Activated naive CD4-positive, alpha-beta T cell treated with anti-CD3 and anti-CD28 coated beads, Interleukin-2, amount 50 U/mL, for 24 hours (primary cell): ENCODE measurements around the gene CCDC51.

Experiments used
- H3K27ac Mint-ChIP-seq: one replicate; pipeline ENCODE4 v1.8.0; 2021; ENCODE audit warnings: mild to moderate bottlenecking, mixed read lengths
- H3K27me3 Mint-ChIP-seq: one replicate; pipeline ENCODE4 v1.8.0; 2021; ENCODE audit warnings: mixed read lengths
- H3K36me3 Mint-ChIP-seq: one replicate; pipeline ENCODE4 v1.8.0; 2021; ENCODE audit warnings: mixed read lengths
- H3K4me1 Mint-ChIP-seq: one replicate; pipeline ENCODE4 v1.8.0; 2021; ENCODE audit warnings: mixed read lengths
- H3K4me3 Mint-ChIP-seq: one replicate; pipeline ENCODE4 v1.8.0; 2021; ENCODE audit warnings: mild to moderate bottlenecking, mixed read lengths
- H3K9me3 Mint-ChIP-seq: one replicate; pipeline ENCODE4 v1.8.0; 2021; ENCODE audit warnings: mixed read lengths

The CCDC51 gene

GRCh38 chr3:48422272-48422671 is 17.6 kb downstream of the CCDC51 start:
- no peak overlapping the region for H3K4me3 Mint-ChIP-seq
- no peak overlapping the region for H3K27ac Mint-ChIP-seq
- no peaks in the 10 kb centered on the region for H3K27me3 Mint-ChIP-seq
- H3K4me1 Mint-ChIP-seq, result no peaks in the 10 kb centered on the region
- H3K36me3 Mint-ChIP-seq, result no peaks in the 10 kb centered on the region
- no peaks in the 10 kb centered on the region for H3K9me3 Mint-ChIP-seq

DNA sequence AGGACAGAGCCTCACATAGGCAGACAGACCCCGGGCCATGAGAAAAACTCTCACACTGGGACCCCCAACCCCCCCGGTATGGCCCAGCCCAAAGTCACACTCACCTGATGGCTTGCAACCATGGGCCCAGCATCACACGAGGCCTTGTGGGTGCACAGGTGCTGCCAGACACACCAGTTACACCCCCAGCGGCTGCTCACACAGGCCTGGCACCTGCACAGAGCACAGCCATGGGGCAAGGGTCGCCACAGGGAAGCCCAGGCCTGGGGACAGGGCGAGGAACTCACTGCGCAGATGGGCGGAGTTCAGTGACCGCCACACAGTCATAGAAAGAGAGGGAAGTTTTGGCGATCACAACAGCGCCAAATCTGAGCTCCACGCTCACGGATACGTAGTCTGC is 19.4 kb downstream of the CCDC51 start:
- Mint-ChIP-seq H3K36me3 (no peaks in the 10 kb centered on the region), H3K9me3 (no peaks in the 10 kb centered on the region), H3K27ac (no peak overlapping the region), H3K4me1 (no peaks in the 10 kb centered on the region), H3K4me3 (no peak overlapping the region), H3K27me3 (no peaks in the 10 kb centered on the region)

GRCh38 chr3:48419597-48419996 is 20.3 kb downstream of the CCDC51 start:
- no peaks in the 10 kb centered on the region for H3K4me1 Mint-ChIP-seq
- no peaks in the 10 kb centered on the region for H3K27me3 Mint-ChIP-seq
- no peak overlapping the region for H3K4me3 Mint-ChIP-seq
- H3K36me3 Mint-ChIP-seq, result no peaks in the 10 kb centered on the region
- no peak overlapping the region for H3K27ac Mint-ChIP-seq
- no peaks in the 10 kb centered on the region for H3K9me3 Mint-ChIP-seq

GRCh38 chr3:48419149-48419548 is 20.8 kb downstream of the CCDC51 start:
- H3K9me3 Mint-ChIP-seq, result no peaks in the 10 kb centered on the region
- no peak overlapping the region for H3K4me3 Mint-ChIP-seq
- H3K4me1 Mint-ChIP-seq, result no peaks in the 10 kb centered on the region
- no peak overlapping the region for H3K27ac Mint-ChIP-seq
- no peaks in the 10 kb centered on the region for H3K27me3 Mint-ChIP-seq
- no peaks in the 10 kb centered on the region for H3K36me3 Mint-ChIP-seq

GRCh38 chr3:48418651-48419050 is 21.3 kb downstream of the CCDC51 start:
- Mint-ChIP-seq H3K27ac (no peak overlapping the region), H3K27me3 (no peaks in the 10 kb centered on the region), H3K36me3 (no peaks in the 10 kb centered on the region), H3K4me3 (no peak overlapping the region), H3K9me3 (no peaks in the 10 kb centered on the region), H3K4me1 (no peaks in the 10 kb centered on the region)

GRCh38 chr3:48418140-48418539 is 21.8 kb downstream of the CCDC51 start:
- H3K4me3 Mint-ChIP-seq, result no peak overlapping the region
- H3K27ac Mint-ChIP-seq, result no peak overlapping the region
- no peaks in the 10 kb centered on the region for H3K9me3 Mint-ChIP-seq
- H3K27me3 Mint-ChIP-seq, result no peaks in the 10 kb centered on the region
- no peaks in the 10 kb centered on the region for H3K36me3 Mint-ChIP-seq
- no peaks in the 10 kb centered on the region for H3K4me1 Mint-ChIP-seq

- Mint-ChIP-seq H3K4me3 (no peak overlapping the region), H3K9me3 (no peaks in the 10 kb centered on the region), H3K27me3 (no peaks in the 10 kb centered on the region), H3K4me1 (no peaks in the 10 kb centered on the region), H3K36me3 (no peaks in the 10 kb centered on the region), H3K27ac (no peak overlapping the region)
Observed at GRCh38 chr3:48417529-48418108, 22.3 kb downstream of the CCDC51 start.

DNA sequence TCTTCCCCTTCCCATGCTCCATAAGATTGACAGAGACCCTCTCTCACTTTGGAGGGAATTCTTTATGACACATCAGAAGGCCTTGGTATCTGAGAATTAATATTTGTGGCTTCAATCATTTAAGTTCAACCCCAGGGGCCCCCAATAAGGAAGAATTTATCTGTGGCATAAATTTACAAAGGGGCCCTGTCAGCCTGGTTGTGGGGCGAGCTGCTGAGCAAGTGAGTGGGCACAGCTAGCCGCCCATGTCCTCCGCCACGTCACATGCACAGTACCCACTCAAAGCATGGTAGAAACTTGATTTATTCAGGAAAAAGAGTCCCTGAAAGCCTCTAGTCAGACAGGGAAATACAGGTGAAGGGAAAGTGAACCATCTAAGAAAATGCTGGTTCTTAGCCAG is 23.4 kb downstream of the CCDC51 start:
- H3K36me3 Mint-ChIP-seq, result no peaks in the 10 kb centered on the region
- no peaks in the 10 kb centered on the region for H3K27me3 Mint-ChIP-seq
- no peaks in the 10 kb centered on the region for H3K4me1 Mint-ChIP-seq
- H3K4me3 Mint-ChIP-seq, result no peak overlapping the region
- no peaks in the 10 kb centered on the region for H3K9me3 Mint-ChIP-seq
- no peak overlapping the region for H3K27ac Mint-ChIP-seq

- H3K27ac Mint-ChIP-seq, result no peak overlapping the region
- H3K36me3 Mint-ChIP-seq, result no peaks in the 10 kb centered on the region
- no peaks in the 10 kb centered on the region for H3K4me1 Mint-ChIP-seq
- H3K9me3 Mint-ChIP-seq, result no peaks in the 10 kb centered on the region
- no peaks in the 10 kb centered on the region for H3K27me3 Mint-ChIP-seq
- no peak overlapping the region for H3K4me3 Mint-ChIP-seq
Observed at GRCh38 chr3:48416091-48416505, 23.8 kb downstream of the CCDC51 start.

DNA sequence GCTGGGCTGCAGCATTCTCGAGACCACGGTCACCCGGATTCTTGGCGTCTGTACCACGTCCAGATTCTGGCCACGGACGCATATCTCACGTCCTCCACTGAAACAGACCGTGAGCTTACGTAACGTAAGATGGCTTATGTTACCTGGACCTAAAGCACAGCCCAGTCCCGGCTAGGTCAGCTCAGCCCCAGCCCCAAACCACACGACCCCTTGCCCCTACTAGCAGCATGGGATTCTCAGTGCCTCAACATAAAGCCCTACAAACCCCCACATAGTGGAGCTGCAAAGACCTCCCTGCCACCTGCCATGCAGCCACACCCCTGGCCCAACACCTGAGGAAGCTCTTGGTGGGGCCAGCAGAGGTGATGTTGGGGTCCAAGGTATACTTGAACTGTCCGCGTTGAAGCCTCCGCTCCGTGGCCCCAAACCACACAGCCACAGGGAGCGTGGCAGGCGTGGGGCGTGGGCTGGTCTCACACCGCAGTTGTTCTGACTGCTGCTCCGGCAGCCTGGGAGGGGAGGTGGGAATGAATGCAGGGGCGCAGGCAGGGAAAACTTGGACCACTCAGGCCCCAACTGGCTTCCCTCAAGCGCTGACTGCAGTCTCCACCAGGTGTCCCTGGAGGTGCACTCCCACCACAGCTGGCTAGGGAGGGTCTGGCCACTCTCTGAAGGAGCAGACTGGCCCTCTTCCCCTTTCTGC is 24.5 kb downstream of the CCDC51 start:
- H3K9me3 Mint-ChIP-seq, result no peaks in the 10 kb centered on the region
- no peaks in the 10 kb centered on the region for H3K36me3 Mint-ChIP-seq
- no peaks in the 10 kb centered on the region for H3K27me3 Mint-ChIP-seq
- H3K4me3 Mint-ChIP-seq, result no peak overlapping the region
- H3K27ac Mint-ChIP-seq, result no peak overlapping the region
- H3K4me1 Mint-ChIP-seq, result no peaks in the 10 kb centered on the region

DNA sequence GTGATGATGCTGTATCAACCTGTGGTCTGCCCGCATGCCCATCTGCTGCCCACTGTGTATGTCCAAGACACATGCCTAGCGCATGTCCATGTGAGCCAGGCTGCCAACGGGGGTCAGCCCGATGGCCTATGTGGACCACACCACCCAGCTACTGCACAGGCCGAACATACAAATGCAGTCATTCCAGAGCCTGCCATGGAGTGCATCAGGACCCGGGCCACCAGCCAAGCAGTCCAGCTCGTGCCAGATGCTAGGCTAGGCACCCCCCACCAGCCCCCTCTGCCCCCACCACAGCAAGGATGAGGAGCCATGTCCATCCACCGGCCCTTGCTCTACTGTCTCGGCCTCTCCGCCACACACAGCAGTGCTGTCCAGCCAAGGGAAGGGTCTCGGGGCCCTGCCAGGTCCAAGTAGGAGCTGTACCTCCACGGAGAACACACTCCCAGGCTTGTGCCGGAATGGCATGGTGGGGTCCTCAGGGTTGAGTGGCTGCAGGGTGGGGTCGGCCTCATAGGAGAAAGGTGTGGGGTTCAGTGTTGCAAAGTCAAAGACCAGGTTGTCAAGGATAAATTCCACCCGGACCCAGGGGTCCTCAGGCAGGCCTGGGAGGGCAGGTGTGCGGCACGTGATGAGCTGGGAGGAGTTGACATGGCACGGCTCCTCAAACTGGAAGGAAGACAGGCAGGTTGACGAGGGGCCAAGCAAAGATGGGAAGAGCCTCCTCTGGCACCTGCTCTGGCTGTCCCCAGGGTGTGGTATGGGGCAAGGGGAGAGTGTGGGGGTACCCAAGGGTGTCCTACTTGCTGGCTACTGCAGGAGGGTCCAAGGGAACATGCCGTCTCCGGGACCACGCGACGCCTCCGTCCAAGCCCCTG is 25.3 kb downstream of the CCDC51 start:
- Mint-ChIP-seq H3K27ac (no peak overlapping the region), H3K36me3 (no peaks in the 10 kb centered on the region)

DNA sequence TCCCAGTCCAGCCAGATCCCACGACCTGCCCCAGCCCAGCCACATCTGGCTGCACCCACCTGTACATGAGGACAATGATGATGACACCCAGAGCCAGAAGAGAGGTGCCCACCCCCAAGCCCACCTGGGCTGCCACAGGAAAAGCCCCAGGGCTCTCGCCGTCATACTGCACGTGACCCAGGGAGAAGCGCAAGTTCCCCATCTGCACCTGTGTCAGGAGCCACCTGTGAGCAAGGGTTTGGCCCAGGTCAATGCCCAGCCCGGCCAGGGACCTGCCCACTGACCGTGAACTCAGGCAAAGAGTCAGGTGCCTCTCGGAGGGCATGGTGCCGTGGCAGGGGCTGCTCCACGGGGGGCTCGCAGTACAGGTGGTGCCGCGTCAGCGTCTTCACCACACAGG is 26.3 kb downstream of the CCDC51 start:
- no peaks in the 10 kb centered on the region for H3K36me3 Mint-ChIP-seq
- no peaks in the 10 kb centered on the region for H3K9me3 Mint-ChIP-seq
- no peaks in the 10 kb centered on the region for H3K4me1 Mint-ChIP-seq
- H3K27me3 Mint-ChIP-seq, result no peaks in the 10 kb centered on the region
- H3K27ac Mint-ChIP-seq, result no peak overlapping the region
- H3K4me3 Mint-ChIP-seq, result no peak overlapping the region

More for the DNA sequence above, 25.3 kb downstream of the CCDC51 start:
- Mint-ChIP-seq H3K9me3 (no peaks in the 10 kb centered on the region), H3K4me1 (no peaks in the 10 kb centered on the region), H3K27me3 (no peaks in the 10 kb centered on the region), H3K4me3 (no peak overlapping the region)

- Mint-ChIP-seq H3K9me3 (no peaks in the 10 kb centered on the region), H3K4me3 (no peak overlapping the region), H3K27me3 (no peaks in the 10 kb centered on the region), H3K27ac (no peak overlapping the region), H3K4me1 (no peaks in the 10 kb centered on the region), H3K36me3 (no peaks in the 10 kb centered on the region)
Observed at GRCh38 chr3:48413086-48413485, 26.8 kb downstream of the CCDC51 start.

- no peaks in the 10 kb centered on the region for H3K4me1 Mint-ChIP-seq
- H3K27ac Mint-ChIP-seq, result no peak overlapping the region
- H3K9me3 Mint-ChIP-seq, result no peaks in the 10 kb centered on the region
- no peaks in the 10 kb centered on the region for H3K36me3 Mint-ChIP-seq
- no peak overlapping the region for H3K4me3 Mint-ChIP-seq
- H3K27me3 Mint-ChIP-seq, result no peaks in the 10 kb centered on the region
Observed at GRCh38 chr3:48412375-48413001, 27.4 kb downstream of the CCDC51 start.

DNA sequence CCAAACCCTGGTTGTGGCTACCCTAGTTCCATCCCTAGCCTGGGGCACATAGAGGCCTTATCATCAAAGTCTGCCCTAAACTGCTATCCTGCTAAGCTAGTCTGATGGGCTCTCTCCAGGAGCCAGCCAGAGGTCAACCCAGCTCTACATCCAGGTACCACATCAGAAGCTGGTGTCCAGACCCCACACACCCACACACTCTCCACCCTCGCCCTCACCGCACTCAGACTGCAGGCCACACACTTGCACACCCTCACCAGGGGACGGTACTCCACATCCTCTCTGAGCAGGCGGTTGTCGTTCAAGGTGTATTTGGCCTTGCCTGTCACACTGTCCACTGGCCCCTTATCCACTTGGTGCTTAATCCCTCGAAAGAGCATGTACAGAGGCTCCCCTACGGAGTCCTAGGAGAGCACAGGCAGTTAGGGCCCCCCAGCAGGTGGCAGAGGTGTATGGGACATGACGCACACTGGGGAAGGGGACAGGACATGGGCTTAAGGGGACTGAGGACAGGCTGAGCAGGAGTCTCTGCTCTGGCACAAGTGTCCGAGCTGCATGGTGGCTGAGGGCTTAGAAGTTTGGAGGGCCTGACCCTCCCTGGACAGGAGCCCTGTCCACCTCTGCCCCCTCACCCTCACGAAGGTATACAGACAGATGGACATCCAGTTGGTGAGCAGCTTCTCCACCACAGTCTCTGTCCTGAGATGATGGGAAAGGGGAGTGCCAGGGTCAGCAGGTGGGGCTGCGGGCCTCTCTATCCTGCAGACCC is 28.1 kb downstream of the CCDC51 start:
- Mint-ChIP-seq H3K36me3 (no peaks in the 10 kb centered on the region), H3K9me3 (no peaks in the 10 kb centered on the region), H3K4me3 (no peak overlapping the region), H3K27me3 (no peaks in the 10 kb centered on the region), H3K27ac (no peak overlapping the region), H3K4me1 (no peaks in the 10 kb centered on the region)
